Measurements from ENCODE around the gene CACNA2D3. TPM values are rescaled to one million over a fixed set of nuclear protein-coding genes. Genes with fewer than 3 reads are reported as not detected.
"Not testable (repeated sequence)": the region's sequence is repeated elsewhere in the genome, so short reads cannot be mapped to it uniquely, and the experiment has no call there.

Gene CACNA2D3
- total RNA-seq, 1 donor from 2014 or later, result 10.0 TPM

- no peak for DNase-seq
- no peak overlapping the region for H3K4me3 Mint-ChIP-seq (ENCODE audit: unreplicated experiment)
- no peaks in the 10 kb centered on the region for H3K4me1 Mint-ChIP-seq (ENCODE audit: low read depth, unreplicated experiment)
- no peak overlapping the region for H3K27ac Mint-ChIP-seq (ENCODE audit: unreplicated experiment)
- peaks cover 2% of the 10 kb centered on the region for H3K9me3 Mint-ChIP-seq (ENCODE audit: unreplicated experiment)
- no peaks in the 10 kb centered on the region for H3K36me3 Mint-ChIP-seq (ENCODE audit: unreplicated experiment)
- peaks cover 8% of the 10 kb centered on the region for H3K27me3 Mint-ChIP-seq (ENCODE audit: unreplicated experiment)
- no peak for TF ChIP-seq CTCF (IDR thresholded peaks at IDR 0.05; ENCODE audit: partially characterized antibody, unreplicated experiment)
Measured at GRCh38 chr3:55091381-55092225, 969.3 kb downstream of the CACNA2D3 start.

GRCh38 chr3:55094676-55095075, 972.3 kb downstream of the CACNA2D3 start:
- Mint-ChIP-seq H3K27me3 (ENCODE audit: unreplicated experiment) (peaks cover 2% of the 10 kb centered on the region), H3K27ac (ENCODE audit: unreplicated experiment) (no peak overlapping the region), H3K4me1 (ENCODE audit: low read depth, unreplicated experiment) (no peaks in the 10 kb centered on the region), H3K36me3 (ENCODE audit: unreplicated experiment) (no peaks in the 10 kb centered on the region), H3K4me3 (ENCODE audit: unreplicated experiment) (no peak overlapping the region), H3K9me3 (ENCODE audit: unreplicated experiment) (no peaks in the 10 kb centered on the region)
- DNase-seq, result no peak
- no peak for TF ChIP-seq CTCF (IDR thresholded peaks at IDR 0.05; ENCODE audit: partially characterized antibody, unreplicated experiment)

- Mint-ChIP-seq H3K36me3 (ENCODE audit: unreplicated experiment) (no peaks in the 10 kb centered on the region), H3K9me3 (ENCODE audit: unreplicated experiment) (no peaks in the 10 kb centered on the region), H3K4me1 (ENCODE audit: low read depth, unreplicated experiment) (no peaks in the 10 kb centered on the region), H3K27me3 (ENCODE audit: unreplicated experiment) (no peaks in the 10 kb centered on the region), H3K27ac (ENCODE audit: unreplicated experiment) (no peak overlapping the region), H3K4me3 (ENCODE audit: unreplicated experiment) (no peak overlapping the region)
- no peak for TF ChIP-seq CTCF (IDR thresholded peaks at IDR 0.05; ENCODE audit: partially characterized antibody, unreplicated experiment)
- no peak for DNase-seq
Measured at GRCh38 chr3:55097441-55097840, 975.1 kb downstream of the CACNA2D3 start.

GRCh38 chr3:55105647-55106046, 983.3 kb downstream of the CACNA2D3 start:
- no peak for DNase-seq
- TF ChIP-seq CTCF (IDR thresholded peaks at IDR 0.05; ENCODE audit: partially characterized antibody, unreplicated experiment), result no peak
- no peaks in the 10 kb centered on the region for H3K27me3 Mint-ChIP-seq (ENCODE audit: unreplicated experiment)
- no peak overlapping the region for H3K4me3 Mint-ChIP-seq (ENCODE audit: unreplicated experiment)
- H3K27ac Mint-ChIP-seq (ENCODE audit: unreplicated experiment), result no peak overlapping the region
- H3K36me3 Mint-ChIP-seq (ENCODE audit: unreplicated experiment), result no peaks in the 10 kb centered on the region
- H3K9me3 Mint-ChIP-seq (ENCODE audit: unreplicated experiment), result no peaks in the 10 kb centered on the region
- H3K4me1 Mint-ChIP-seq (ENCODE audit: low read depth, unreplicated experiment), result no peaks in the 10 kb centered on the region

- no peaks in the 10 kb centered on the region for H3K27me3 Mint-ChIP-seq (ENCODE audit: unreplicated experiment)
- H3K4me3 Mint-ChIP-seq (ENCODE audit: unreplicated experiment), result no peak overlapping the region
- no peak for TF ChIP-seq CTCF (IDR thresholded peaks at IDR 0.05; ENCODE audit: partially characterized antibody, unreplicated experiment)
- H3K36me3 Mint-ChIP-seq (ENCODE audit: unreplicated experiment), result no peaks in the 10 kb centered on the region
- DNase-seq, result no peak
- no peak overlapping the region for H3K27ac Mint-ChIP-seq (ENCODE audit: unreplicated experiment)
- no peaks in the 10 kb centered on the region for H3K4me1 Mint-ChIP-seq (ENCODE audit: low read depth, unreplicated experiment)
- H3K9me3 Mint-ChIP-seq (ENCODE audit: unreplicated experiment), result no peaks in the 10 kb centered on the region
Measured at GRCh38 chr3:55107187-55107586, 984.8 kb downstream of the CACNA2D3 start.

GRCh38 chr3:55111906-55112305, 989.6 kb downstream of the CACNA2D3 start:
- not testable (repeated sequence) for H3K36me3 Mint-ChIP-seq (ENCODE audit: unreplicated experiment); H3K9me3 Mint-ChIP-seq (ENCODE audit: unreplicated experiment); H3K27ac Mint-ChIP-seq (ENCODE audit: unreplicated experiment); H3K4me3 Mint-ChIP-seq (ENCODE audit: unreplicated experiment); H3K4me1 Mint-ChIP-seq (ENCODE audit: low read depth, unreplicated experiment); DNase-seq; H3K27me3 Mint-ChIP-seq (ENCODE audit: unreplicated experiment)
